Kidney tubule cell (primary cell): ENCODE results near the gene ADPRHL1.
"Not testable (repeated sequence)": the region's sequence is repeated elsewhere in the genome, so short reads cannot be mapped to it uniquely, and the experiment has no call there.

Experiments
- DNase-seq: peaks from one replicate; pipeline ENCODE4 v3.0.0-alpha.2; 2018; ENCODE audit warnings: low spot score

ADPRHL1 gene

DNA sequence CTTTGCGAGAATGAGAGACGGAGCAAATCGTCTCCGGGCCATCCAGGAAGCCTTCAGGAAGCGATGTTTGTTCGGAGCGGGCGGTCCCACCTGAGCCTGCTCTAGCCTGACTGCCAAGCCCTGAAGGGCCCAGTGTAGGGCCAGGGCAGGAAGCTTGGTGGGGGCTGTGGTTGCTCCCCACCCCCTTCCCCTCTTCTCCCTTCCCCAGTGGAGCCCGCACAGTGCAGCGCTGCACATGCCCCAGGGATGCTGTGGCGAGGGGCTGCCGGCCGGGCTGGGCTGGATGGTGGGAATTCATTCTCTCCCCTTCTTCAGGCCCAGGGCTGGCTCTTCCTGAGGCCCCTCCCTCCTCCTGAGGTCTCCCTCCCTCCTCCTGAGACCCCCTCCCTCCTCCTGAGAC, 82.2 kb downstream of the ADPRHL1 start:
- DNase-seq: no peak

DNA sequence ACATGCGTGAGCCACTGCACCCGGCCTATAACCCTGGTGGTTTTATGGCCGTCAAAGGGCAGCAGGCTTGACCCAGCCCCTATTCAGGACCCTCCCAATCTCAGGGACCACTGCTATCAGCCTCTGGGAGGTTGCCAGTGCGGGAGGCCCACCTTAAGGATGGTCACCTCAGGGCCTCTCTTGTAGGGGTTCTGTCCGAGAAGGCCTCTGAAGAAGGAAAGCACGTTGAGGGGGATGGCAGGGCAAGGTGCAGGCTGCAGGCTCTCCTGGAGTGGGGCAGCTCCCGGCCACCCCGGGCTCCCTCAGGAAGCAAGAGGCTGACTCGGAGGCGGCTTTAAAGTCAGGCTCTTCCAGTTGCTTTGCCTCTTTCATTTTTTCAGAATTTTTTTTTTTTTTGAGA, 83.4 kb downstream of the ADPRHL1 start:
- DNase-seq: no peak

DNA sequence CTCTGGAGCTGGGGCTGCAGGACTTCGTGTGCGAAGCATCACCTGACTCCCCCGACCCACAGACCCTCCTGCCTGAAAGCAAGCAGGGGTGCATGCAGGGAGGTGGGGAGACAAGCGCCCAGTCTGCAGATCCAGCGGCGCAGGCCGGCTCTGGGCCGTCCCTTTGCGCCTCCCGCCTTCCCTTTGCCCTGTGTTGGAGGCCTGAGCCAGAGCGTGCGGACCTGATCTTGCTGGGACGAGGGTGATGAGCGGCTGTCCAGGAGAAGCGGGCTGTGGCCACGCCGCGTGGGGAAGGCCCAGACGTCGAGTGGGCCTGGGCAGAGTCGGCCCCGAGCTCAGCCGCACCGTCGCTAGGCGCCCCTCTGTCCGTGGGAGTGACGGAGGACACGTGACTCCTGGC, 84.1 kb downstream of the ADPRHL1 start:
- DNase-seq: no peak

DNA sequence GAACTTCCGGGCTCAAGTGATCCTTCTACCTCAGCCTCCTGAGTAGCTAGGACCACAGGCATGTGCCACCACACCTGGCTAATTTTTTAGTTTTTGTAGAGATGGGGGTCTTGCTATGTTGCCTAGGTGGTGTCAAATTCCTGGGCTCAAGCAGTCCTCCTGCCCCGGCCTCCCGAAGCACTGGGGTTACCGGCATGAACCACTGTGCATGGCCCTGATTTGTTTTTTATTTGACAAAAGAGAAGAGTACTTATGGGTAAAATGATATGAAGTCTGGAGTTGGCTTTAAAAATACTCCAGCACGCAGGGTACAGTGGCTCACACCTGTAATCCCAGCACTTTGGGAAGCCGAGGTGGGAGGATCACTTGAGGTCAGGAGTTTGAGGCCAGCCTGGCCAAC, 84.9 kb downstream of the ADPRHL1 start:
- not testable (repeated sequence) for DNase-seq

DNA sequence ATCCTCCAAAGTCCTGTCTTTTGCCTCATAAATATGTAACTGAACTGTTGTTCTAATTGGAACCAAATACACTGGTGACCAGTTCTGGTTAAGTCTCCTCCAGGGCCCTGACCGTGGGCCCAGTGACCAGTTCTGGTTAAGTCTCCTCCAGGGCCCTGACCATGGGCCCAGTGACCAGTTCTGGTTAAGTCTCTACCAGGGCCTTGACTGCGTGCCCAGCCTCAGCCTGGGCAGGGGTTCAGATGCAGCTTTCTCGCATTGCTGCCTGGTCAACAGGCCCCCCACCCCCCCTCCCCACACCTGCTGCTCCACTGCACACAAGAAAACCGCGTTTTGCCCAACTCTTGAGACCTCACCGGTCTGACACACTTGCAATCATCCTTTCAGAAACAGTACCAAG, 85.5 kb downstream of the ADPRHL1 start:
- no peak for DNase-seq

DNA sequence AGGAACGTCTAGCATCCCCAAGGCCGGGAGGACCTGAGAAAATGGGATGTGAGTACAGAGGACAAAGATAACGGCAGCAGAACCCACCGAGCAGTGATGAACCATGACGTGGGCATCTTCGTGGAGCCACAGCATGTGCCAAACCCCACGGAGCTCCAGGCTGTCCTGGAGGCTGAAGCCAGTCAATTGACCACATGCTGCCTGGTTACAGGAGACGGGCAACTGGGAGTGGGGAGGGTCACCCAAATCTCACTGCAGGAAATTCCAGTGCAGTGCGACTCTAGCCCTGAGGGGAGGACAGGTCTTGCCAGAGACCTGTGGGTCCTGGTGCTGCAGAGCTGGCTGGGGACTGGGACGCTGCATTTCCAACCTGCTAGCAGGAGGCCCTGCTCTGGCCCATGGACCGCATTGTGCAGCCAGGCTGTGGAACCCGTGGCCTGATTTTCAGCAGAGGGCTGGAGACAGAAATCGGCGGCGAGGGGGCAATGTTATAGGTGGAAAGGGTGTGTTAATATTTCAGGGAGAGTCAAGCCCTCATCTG, 86.2 kb downstream of the ADPRHL1 start:
- DNase-seq: no peak

DNA sequence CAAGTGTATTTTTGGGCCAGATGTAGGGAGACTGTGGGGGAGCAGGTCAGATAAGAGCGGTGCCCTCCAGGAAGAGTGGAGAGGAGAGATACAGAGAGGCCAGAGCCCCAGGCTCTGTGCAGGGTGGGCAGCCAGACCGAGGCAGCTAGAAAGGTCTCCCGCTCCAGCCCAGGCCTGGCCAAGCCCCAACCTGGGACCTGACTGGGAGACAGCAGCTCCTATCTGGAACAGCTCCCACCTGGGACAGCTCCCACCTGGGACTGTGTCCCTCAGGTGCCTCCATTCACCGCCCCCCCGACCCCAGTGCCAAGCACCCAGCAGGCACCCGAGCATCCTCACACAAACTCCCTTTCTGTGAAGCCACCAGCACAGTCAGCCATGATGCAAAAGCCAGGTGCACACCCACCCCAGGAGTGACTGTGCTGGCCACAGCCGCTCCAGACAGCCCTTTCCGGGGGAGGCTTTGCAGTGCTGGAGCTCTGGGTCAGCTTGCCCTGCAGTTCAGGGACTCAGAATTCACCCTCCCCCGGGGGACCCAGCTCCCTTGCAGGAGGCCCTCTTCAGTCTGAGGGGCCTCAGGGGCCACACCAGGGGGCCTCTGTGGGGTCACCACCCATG, 87.2 kb downstream of the ADPRHL1 start:
- DNase-seq: no peak

DNA sequence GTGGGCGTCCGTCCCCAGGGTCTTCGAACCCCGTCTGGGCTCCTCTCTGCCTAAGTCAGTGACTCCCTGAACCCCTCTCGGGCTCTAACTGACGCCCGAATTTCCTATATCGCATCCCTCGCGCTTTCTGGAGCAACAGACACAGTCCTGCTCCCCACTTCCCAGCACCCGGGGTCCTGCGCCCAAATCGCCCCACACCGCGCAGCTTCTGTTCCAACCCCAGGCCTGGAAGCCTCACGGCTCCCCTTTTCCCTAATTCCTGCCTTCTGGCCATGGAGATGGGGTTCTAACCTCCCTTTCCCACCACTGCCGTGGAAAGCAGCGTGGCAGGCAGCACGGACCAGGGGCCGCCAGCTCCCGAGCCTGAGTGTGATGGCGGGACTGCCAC, 87.7 kb downstream of the ADPRHL1 start:
- DNase-seq: no peak

DNA sequence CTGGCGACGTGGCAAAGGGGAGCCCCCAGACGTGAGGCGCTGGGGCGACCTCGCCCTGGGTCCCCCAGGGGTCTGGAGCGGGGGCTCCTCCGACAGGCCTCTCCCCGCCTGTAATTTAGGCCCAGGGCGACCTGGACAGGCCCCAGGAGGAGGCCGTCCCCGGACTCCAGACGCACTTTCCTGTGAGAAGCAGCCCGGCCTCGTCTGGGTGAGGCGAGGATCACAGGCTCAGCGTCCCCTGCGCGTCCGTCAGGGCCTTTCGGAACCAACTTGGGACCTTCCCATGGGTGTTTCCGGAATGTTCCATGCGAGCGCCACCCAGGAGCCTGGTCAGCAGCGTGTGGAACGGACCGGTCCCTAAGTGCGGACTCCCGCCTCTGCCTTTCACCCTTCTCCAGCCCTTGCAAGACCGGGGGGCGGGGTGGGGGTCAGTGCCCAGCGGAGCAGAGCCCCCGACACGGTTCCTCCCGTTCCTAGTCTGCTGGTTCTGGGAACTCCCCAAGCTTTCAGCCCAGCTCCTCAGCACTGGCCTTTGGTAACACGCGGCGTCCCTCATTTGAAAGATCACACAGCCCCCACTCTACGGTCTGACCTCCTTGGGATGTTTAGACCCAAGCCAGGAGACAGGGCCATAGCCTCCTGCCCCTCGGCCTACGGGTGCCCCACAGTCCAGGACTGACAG, 88.2 kb downstream of the ADPRHL1 start:
- no peak for DNase-seq

DNA sequence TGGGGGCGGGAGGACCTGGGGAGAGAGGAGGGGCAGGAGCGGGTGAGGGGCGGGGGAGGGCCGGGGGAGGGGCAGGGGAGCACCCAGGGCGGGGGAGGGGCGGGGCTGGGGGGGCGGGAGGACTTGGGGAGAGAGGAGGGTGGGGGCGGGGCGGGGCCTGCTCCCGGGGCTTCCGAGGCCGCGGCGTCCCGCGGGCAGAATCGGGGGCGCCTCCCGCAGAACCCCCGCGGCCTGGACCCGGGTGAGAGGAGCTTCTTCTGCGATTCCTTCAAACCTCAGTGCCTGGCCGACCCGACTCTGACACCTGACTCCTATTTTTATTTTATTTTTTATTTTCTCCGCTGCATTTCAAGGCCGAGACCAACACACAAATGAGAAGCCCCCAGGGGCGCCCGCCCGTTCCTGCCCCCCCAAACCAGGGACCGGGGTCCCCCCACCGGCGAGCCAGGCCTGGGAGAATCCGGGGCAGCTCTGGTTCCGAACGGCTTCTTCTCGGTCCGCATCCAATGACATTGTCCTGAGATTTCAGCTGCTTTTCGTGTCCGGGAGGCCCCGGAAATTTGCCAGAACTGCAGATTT, 88.9 kb downstream of the ADPRHL1 start:
- DNase-seq: no peak

DNA sequence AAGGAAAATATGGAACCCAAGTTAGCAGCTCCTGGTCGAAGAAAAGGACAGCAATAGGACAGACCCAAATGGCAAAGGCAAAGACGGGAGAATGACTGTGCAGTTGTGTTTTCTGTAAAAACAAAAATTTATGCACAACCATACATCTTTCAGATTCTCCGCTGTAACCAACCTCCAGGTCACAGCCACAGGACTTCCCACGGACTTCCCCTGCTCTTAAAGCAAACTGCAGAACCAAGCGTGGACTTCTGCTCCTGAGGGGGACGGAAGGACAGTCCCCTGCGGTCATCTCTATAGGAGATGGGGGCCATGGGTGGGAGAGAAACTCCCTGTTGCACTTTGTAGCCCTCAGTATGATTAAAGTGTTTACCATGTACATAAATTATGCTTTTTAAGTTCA, 91.9 kb downstream of the ADPRHL1 start:
- no peak for DNase-seq

DNA sequence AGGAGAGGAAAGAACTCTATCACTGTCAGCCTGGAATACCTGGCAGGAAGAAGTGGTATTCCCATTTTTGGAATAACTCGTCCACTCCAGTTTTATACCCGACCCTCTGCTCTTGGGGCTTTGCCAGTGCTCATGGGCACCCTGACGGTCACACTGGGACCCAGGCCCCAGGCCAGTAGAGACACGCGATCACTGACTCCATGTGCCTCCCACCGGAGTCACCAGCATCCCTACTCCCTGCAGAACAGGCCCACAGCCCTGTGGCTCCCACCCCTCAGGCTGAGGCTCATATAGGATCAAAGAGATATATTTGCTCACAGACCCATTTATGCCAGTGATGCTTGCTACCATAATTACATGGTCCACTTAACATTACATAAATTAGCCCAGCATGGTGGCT, 92.8 kb downstream of the ADPRHL1 start:
- no peak for DNase-seq

DNA sequence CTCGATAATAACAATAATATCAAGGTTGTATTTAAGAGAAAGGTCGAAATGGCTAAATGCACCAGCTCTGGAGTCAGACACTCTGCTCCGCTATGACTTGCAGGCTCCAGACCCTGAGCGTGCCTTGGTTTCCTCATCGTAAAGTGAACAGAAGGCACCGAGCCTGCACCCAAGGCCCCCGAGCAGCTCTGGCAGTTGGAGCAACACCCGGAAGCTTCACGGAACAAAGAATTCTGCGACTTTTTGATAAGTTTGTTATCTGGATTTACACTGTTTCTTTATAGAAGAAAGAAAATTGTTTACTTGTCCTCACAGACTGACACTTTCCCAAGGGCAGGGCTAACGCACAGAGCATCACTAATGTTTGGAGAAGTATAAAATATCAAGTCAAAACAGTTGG, 93.7 kb downstream of the ADPRHL1 start:
- no peak for DNase-seq

DNA sequence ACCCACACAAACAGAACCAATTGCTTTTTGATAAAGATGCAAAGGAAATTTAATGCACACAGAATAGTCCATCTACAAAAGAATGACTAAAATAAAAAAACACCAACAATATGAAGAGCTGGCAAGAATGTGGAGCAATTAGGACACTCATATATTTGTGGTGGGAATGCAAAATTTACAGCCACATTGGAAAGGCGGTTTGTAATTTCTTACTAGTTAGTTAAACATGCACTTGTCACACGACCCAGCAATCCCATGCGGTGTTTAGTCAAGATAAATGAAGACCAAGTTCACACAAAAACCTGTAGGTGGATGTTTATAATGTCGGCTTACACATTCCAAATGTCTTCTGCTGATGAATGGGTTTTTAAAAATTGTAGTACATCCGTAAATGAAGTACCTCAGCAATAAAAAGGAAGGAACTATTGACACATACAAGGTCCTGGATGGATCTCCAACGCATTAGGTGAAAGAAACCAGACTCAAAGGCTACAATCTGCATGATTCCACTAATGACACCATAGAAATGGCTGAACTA, 94.6 kb downstream of the ADPRHL1 start:
- DNase-seq: no peak

DNA sequence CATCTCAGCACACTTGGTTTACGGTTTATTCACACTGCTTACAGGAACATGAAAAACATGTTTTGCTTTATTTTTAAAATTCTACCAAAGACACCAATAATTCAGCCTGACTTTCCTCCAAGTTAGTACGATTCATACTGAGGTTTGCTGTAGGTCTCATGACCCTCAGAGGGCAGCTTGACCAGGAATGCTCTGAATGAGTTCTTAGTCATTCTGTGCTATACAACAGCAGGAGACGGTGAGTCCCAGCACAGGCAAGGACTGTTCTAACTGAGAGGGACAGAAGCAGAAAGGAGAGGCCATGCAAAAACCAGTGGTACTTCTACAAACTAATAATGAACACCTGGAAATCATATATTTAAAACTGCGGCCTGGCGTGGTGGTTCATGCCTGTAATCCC, 95.8 kb downstream of the ADPRHL1 start:
- DNase-seq: peak; percentile 84

DNA sequence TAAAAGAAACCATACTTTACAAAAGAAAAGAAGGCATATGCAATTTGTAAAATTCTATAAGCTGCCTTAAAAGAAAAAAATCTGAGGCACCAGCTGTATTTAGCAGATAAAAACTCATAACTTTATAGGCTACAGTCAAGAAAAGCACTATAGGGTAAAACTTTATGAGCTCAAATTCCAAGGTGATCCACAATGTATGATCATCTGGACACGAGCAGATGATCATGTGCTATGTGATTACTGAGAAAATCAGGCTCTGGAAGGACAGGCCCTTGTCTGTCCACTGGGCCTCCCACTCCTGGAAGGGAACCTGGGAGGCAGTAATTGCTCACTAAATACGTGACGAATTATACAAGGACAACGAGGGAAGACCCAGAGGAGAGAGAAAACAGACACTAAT, 96.7 kb downstream of the ADPRHL1 start:
- no peak for DNase-seq

DNA sequence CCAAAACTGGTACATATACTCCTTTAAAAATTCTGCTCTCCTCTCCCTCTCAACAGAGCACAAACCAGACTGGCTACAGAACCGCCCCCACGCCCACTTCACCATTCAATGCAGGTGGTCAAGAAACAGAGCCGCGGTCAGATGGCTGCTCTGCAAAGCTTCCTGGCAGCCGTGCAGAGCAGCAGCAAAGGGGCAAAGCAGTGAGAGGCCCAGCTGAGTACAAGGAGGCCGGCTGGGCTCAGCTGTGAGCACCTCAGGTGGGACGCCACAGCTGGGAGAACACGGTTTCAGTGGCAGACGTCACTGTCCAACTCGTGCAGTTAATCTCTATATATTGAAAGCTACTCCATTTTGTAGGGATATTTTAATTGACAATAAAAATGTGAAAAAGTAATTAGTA, 97.7 kb downstream of the ADPRHL1 start:
- no peak for DNase-seq

DNA sequence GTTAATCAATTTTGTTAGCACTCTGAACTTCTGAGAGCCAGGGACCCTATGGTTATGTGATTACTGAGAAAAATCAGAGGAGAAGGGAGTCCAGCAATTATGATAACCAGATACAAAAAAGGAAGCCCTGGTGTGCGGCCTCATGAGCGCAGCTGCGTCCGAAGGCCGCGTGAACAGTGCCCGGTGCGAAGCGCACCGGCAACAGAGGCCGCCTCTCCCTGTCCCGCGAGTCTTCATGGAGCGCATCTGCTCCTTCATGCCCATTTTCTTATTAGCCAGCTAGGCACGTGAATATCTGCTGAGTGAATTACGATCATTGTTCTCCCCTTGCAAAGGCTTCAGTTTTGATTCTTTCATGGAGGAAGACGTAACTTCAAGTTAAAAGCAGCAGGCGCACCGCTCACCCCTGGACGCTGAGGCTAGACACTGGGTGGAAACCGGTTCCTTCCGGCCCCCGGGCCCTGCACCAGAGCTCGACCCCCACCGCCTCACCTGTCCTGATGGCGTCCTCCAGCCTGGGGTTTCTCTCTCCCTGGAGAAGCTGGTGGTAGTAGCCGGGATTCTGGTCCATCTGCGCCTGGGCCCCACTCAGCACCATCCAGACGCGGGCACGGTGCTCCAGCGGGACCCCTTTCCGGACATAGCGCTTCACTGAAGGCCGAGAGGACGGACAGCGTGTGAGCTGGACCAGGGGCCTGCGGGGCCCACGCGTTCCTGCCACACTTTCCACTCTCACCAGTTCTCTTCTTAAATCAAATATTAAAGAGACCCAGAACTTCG, 98.3 kb downstream of the ADPRHL1 start:
- no peak for DNase-seq

DNA sequence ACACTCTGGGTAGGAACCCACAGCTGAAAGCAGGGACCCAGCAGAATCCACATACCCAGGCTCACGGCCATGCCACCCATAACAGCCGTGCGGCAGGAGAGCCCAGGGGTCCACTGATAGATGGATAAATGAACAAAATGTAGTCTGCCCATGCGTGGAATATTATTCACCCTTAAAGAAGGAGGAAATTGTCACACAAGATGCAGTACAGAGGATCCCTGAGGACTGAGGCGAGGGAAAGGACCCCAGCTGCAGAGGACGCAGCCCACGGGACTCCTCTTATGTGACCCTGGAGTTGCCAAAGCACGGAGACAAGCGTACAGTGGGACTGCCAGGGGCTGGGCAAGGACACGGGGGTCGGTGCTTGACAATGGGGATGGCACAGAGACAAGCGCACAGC, 100.0 kb downstream of the ADPRHL1 start:
- DNase-seq: no peak

DNA sequence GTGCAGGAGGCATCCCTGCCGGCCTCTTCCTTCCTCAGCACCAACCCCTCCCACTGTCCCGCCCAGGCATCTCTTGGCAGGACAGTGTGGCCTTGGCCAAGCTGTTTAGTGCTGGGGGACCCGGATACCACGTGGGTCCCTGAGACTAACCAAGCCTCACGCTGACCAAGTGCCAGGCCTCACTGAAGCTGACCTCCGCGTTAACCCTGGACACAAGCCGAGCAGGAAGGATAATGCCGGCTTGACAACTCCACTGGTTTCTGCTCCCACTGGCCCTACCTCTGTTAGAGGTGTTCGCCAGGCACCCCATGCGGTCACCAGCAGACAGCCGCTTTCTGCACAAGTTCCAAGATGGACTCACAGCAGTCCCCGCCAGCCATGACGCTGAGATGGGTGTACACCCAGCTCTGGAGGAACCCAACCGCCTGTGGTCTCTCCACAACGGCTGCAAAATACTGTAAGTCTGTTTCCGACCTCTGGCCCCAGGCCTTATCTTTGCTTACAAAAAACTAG, 101.7 kb downstream of the ADPRHL1 start:
- DNase-seq: no peak

DNA sequence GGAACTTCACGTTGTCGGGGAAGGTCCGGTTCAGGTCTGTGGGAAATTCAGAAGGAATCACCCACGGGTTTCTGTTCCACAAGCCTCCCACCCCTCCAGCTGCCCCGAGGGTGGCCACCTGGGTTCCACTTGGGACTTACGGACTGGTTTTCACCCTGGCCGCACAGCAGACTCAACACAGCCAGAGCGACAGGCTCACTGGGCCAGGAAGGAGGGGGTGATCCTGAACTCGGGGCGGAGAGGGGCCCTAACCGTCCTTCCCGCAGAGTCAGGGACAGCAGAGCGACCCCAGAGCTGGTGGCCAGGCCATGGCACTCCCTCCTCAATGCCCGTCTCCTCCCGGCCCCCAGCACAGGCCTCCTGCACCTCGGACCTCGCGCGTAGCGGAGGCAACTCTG, 102.4 kb downstream of the ADPRHL1 start:
- DNase-seq: no peak
